Activated CD8-positive, alpha-beta memory T cell treated with anti-CD3 and anti-CD28 coated beads, Interleukin-2, amount 50 U/mL, for 24 hours (primary cell): ENCODE results near the gene CLIC5.

Experiments used
- DNase-seq: peaks from one replicate; pipeline ENCODE4 v3.0.0-alpha.2; 2020; ENCODE audit errors: extremely low read depth

Gene CLIC5

DNA sequence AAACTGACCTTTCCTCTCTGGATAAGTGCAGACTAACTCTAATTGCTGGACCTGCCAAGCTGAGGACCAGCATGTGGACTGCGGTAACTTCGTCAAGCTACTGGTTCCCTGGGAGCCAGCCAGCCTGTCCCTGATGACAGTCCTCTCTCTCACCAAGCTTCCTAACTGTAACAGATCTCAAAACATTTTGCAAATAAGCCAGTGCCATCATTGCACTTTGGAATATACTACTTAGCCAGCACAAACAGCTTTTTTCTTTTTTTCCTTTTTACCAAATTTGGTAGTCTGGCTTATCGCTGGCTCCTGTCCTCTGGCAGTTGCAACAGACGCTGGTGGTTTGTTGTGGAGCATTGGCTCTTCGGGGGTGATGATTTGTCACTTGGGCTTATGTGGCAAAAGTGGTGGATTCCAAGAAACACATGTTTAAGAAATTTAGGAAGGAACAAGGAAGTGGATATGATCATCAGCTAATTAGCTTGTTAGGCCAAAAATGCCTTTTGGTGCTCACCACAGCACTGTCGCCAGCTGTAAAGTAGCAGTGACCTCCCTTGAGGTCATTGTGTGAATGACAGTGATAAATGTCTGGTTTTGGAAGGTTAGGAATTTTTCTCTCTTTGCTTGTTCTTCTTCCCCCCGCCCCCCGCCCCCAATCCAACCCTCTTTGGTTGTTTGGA, 171.7 kb downstream of the CLIC5 start:
- no peak for DNase-seq

DNA sequence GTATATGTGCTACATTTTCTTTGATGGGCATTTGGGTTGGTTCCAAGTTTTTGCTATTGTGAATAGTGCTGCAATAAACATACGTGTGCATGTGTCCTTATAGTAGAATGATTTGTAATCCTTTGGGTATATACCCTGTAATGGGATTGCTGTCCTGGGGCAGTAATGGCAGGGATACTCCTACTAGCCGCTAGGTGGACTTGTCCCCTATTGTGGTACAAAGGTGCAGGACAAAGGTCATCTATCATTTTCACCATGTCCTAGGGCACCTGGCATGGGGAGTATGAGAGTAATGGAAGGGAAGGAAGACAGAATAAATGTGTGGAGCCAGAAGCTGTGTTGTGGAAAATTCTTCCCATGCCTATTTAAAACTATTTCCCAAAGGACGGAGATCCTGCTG, 174.6 kb downstream of the CLIC5 start:
- no peak for DNase-seq

- DNase-seq, result no peak
These were observed 176.7 kb downstream of the CLIC5 start for GRCh38 chr6:45838996-45839395.

GRCh38 chr6:45838451-45838850, 177.2 kb downstream of the CLIC5 start:
- DNase-seq, result no peak

GRCh38 chr6:45837541-45838200, 178.0 kb downstream of the CLIC5 start:
- no peak for DNase-seq

DNA sequence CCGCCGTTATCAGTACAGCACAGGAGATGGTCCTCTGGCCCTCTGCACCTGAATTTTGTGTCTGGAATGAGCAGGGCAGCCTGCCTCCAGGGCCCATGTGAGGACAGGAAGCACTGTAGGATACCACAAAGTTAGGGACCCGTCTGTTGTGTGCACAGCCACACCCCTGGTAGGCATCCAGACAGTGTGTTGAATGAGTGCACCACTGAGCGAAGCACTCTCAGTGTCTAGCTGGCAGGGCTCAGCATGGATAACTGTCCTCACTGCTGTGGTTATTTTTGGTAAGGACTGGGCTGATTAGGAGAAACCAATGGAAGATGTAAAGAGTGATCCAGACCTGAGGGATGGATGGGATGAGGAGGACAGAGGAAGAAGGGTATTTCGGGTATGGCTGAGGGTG, 178.7 kb downstream of the CLIC5 start:
- DNase-seq, result no peak

DNA sequence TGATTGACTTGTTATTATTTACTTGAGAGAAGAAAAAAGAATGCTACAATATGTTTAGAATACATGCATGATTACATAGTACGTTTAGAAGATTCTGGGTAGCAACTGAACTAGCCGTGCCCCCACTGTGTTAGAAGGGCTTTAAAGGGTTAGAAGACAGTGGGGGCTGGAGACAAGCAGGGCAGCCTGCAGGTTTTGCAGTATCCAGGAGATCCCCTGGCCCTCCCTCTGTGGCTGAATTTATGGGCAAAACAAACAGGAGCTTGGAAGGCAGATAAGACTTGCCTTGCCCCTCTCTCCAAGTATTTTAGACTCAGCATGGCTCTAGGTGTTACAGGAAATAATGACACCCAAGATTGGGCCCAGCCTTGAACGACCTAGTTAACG, 179.2 kb downstream of the CLIC5 start:
- no peak for DNase-seq

DNA sequence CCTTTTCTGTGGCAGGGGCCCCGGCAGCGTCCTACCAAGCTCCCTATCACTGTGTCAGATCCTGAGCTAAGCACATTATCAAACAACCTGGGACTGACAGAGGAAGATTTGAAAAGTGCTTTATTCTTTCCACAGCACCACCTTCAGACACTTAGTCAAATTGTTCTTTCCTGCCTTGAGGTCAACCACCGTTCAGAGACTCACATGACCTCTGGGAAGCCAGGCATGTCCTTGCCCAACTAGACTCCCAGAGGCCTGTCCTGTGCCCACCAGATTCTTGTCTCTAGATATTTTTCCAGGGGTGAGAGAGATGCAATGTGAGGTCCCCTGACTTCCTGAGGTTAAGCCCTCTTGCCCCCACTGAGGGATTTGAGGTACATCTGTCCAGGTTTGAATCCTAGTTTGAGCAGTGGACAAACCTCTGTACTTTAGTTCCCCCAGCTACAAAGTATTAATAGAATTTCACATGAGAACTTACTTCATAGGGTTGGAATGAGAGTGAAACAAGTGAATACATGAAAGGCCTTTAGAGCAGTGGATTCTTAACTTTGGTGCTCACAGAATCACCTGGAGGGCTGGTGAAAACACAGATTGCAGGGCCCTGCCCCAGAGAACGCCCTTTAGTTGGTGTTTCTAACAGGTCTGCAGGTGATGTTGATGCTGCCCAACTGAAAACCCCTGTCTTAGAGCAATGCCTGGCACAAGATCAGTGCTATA, 179.8 kb downstream of the CLIC5 start:
- DNase-seq, result no peak

GRCh38 chr6:45832063-45832462, 183.6 kb downstream of the CLIC5 start:
- DNase-seq, result no peak
